Measurements from ENCODE around the gene RIC8B. TPM values are rescaled to one million over a fixed set of nuclear protein-coding genes. Genes with fewer than 3 reads are reported as not detected.
A peak's percentile ranks its signal among the peaks of the same experiment; 100 is the strongest.

Gene RIC8B
- total and polyA plus RNA-seq, 2 of the 13 experiments (the other 11 are each of a cell fraction or from before 2014, with no cell fraction given), result 5.1 to 7.5 TPM

DNA sequence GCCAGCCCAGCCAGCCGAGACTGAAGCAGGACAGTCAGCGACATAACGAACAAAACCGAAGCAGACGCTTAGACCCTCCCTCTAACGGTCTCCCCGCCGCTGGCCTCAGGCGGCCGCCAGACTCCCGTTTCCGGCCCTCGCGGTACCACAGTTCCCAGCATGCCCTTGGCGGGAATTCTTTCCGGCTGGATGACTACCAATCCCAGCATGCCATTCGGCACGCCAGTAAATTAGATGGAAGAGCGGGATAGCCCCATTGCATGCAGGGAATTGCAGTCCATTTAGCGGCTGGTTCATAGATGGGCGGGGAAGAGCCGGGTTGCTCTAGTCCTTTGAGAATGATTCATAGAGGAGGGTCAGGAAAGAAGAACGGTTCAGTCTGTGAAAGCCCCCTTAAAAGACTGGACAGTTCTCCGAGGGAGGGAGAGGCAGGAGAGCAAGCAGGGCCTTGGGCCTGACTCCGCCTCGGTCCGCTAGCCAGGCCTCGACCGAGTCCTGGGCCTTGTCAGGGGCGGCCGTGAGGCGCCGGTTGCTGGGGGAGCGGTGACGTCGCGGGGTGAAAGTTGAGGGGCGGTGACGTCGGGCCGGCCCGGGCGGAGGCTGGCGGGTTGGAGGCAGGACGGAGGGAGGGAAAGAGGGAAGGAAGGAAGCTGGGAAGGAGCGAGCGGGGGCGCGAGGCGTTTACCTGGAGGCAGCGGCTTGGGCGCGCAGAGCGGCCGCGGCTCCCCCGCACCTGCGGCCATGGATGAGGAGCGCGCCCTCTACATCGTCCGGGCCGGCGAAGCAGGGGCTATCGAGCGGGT, at the start of gene RIC8B (continued):
- TF ChIP-seq ZFAT (CRISPR knock-in tag; conservative IDR thresholded peaks at IDR 0.05) (no peak), GPN1 (CRISPR knock-in tag; IDR thresholded peaks at IDR 0.05; ENCODE audit: borderline replicate concordance) (no peak; the same call in 1 of the 2 replicates), ZNF431 (CRISPR knock-in tag; IDR thresholded peaks at IDR 0.05; ENCODE audit: borderline replicate concordance, low read depth) (no peak), NBN (conservative IDR thresholded peaks at IDR 0.05) (no peak), ZNF616 (CRISPR knock-in tag; IDR thresholded peaks at IDR 0.05; ENCODE audit: low read depth) (no peak; the same call in 1 of the 2 replicates), ZNF446 (CRISPR knock-in tag; IDR thresholded peaks at IDR 0.05) (peak; percentile 28; the same call in 1 of the 2 replicates), RORA (CRISPR knock-in tag; IDR thresholded peaks at IDR 0.05) (no peak), HMG20A (CRISPR knock-in tag; IDR thresholded peaks at IDR 0.05; ENCODE audit: borderline replicate concordance) (no peak), MED8 (CRISPR knock-in tag; IDR thresholded peaks at IDR 0.05; ENCODE audit: insufficient replicate concordance) (peak; percentile 58), ZNF607 (CRISPR knock-in tag; IDR thresholded peaks at IDR 0.05; ENCODE audit: borderline replicate concordance) (peak; percentile 64; the same call in 1 of the 2 replicates), RARG (CRISPR knock-in tag; IDR thresholded peaks at IDR 0.05; ENCODE audit: low read depth) (no peak), ZNF709 (CRISPR knock-in tag; IDR thresholded peaks at IDR 0.05) (peak; percentile 87; the same call in 1 of the 2 replicates), ZNF619 (CRISPR knock-in tag; IDR thresholded peaks at IDR 0.05) (peak; percentile 68; the same call in 1 of the 2 replicates), ZNF383 (CRISPR knock-in tag; IDR thresholded peaks at IDR 0.05; ENCODE audit: borderline replicate concordance) (no peak), ZNF589 (CRISPR knock-in tag; conservative IDR thresholded peaks at IDR 0.05) (peak; percentile 52), JARID2 (CRISPR knock-in tag; IDR thresholded peaks at IDR 0.05; ENCODE audit: insufficient replicate concordance) (no peak), ZNF776 (CRISPR knock-in tag; IDR thresholded peaks at IDR 0.05) (no peak; the same call in 1 of the 2 replicates), GZF1 (CRISPR knock-in tag; IDR thresholded peaks at IDR 0.05) (no peak; the same call in 1 of the 2 replicates), CENPT (CRISPR knock-in tag; IDR thresholded peaks at IDR 0.05; ENCODE audit: low read depth) (no peak), ZNF564 (CRISPR knock-in tag; IDR thresholded peaks at IDR 0.05) (0 out of 2 replicates have a peak, but pooled peaks have one; percentile 29), ZNF614 (CRISPR knock-in tag; IDR thresholded peaks at IDR 0.05; ENCODE audit: borderline replicate concordance) (no peak; the same call in 1 of the 2 replicates)
- TF ChIP-seq, protein P1, sequence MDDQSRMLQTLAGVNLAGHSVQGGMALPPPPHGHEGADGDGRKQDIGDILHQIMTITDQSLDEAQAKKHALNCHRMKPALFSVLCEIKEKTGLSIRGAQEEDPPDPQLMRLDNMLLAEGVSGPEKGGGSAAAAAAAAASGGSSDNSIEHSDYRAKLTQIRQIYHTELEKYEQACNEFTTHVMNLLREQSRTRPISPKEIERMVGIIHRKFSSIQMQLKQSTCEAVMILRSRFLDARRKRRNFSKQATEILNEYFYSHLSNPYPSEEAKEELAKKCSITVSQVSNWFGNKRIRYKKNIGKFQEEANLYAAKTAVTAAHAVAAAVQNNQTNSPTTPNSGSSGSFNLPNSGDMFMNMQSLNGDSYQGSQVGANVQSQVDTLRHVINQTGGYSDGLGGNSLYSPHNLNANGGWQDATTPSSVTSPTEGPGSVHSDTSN (CRISPR knock-in tag; IDR thresholded peaks at IDR 0.05; ENCODE audit: borderline replicate concordance), result no peak
- TF ChIP-seq, protein P2, sequence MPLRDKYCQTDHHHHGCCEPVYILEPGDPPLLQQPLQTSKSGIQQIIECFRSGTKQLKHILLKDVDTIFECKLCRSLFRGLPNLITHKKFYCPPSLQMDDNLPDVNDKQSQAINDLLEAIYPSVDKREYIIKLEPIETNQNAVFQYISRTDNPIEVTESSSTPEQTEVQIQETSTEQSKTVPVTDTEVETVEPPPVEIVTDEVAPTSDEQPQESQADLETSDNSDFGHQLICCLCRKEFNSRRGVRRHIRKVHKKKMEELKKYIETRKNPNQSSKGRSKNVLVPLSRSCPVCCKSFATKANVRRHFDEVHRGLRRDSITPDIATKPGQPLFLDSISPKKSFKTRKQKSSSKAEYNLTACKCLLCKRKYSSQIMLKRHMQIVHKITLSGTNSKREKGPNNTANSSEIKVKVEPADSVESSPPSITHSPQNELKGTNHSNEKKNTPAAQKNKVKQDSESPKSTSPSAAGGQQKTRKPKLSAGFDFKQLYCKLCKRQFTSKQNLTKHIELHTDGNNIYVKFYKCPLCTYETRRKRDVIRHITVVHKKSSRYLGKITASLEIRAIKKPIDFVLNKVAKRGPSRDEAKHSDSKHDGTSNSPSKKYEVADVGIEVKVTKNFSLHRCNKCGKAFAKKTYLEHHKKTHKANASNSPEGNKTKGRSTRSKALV (CRISPR knock-in tag; IDR thresholded peaks at IDR 0.05), result no peak; the same call in 1 of the 2 replicates
- TF ChIP-seq, protein P3, sequence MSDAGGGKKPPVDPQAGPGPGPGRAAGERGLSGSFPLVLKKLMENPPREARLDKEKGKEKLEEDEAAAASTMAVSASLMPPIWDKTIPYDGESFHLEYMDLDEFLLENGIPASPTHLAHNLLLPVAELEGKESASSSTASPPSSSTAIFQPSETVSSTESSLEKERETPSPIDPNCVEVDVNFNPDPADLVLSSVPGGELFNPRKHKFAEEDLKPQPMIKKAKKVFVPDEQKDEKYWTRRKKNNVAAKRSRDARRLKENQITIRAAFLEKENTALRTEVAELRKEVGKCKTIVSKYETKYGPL (CRISPR knock-in tag; IDR thresholded peaks at IDR 0.05), result no peak
- TF ChIP-seq, protein P4, sequence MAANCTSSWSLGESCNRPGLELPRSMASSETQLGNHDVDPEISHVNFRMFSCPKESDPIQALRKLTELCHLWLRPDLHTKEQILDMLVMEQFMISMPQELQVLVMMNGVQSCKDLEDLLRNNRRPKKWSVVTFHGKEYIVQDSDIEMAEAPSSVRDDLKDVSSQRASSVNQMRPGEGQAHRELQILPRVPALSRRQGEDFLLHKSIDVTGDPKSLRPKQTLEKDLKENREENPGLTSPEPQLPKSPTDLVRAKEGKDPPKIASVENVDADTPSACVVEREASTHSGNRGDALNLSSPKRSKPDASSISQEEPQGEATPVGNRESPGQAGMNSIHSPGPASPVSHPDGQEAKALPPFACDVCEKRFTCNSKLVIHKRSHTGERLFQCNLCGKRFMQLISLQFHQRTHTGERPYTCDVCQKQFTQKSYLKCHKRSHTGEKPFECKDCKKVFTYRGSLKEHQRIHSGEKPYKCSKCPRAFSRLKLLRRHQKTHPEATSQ (CRISPR knock-in tag; IDR thresholded peaks at IDR 0.05; ENCODE audit: borderline replicate concordance), result no peak; the same call in 1 of the 2 replicates

Data from HepG2 (cell line).